CD14-positive monocyte (primary cell): ENCODE data around the gene KNDC1. TPM values are rescaled to one million over a fixed set of nuclear protein-coding genes. Genes with fewer than 3 reads are reported as not detected.

ENCODE experiments used
- DNase-seq, 3 donors: peaks; one replicate each; pipeline ENCODE4 v3.0.0-alpha.2; 2011 to 2022
- H2AFZ ChIP-seq: 2 replicates; pipeline ENCODE4 v1.6.0; 2012; ENCODE audit warnings: mild to moderate bottlenecking, low read depth, low read length, inconsistent platforms; ENCODE audit not compliant: insufficient read depth, poor library complexity, severe bottlenecking
- H3K27ac ChIP-seq, 2 donors: 1 replicate in 1 of 2; 2 replicates in 1 of 2; pipeline ENCODE4 v1.5.1; 2012 to 2013; ENCODE audit warnings: low read length in 2 of 2, control low read depth in 1 of 2, inconsistent platforms in 1 of 2, low read depth in 1 of 2, mild to moderate bottlenecking in 1 of 2
- H3K27me3 ChIP-seq, 2 donors: one replicate each; pipeline versions ENCODE4 v1.6.0 to v1.6.1; 2011 to 2013; ENCODE audit warnings: low read length in 2 of 2; ENCODE audit not compliant: control insufficient read depth in 2 of 2, insufficient read depth in 2 of 2
- H3K36me3 ChIP-seq, 2 donors: replicated peaks in 1 of 2; 1 replicate in 1 of 2; 2 replicates in 1 of 2; pipeline versions ENCODE4 v1.5.1 to v1.6.1; 2012 to 2013; ENCODE audit warnings: low read length in 2 of 2, control low read depth in 1 of 2, inconsistent platforms in 1 of 2, mild to moderate bottlenecking in 1 of 2; ENCODE audit not compliant: insufficient read depth in 2 of 2, control insufficient read depth in 1 of 2
- H3K4me1 ChIP-seq, 2 donors: 1 replicate in 1 of 2; 2 replicates in 1 of 2; pipeline versions ENCODE4 v1.5.1 to v1.6.1; 2012 to 2013; ENCODE audit warnings: low read length in 2 of 2, control low read depth in 1 of 2, inconsistent platforms in 1 of 2, mild to moderate bottlenecking in 1 of 2, moderate library complexity in 1 of 2; ENCODE audit not compliant: insufficient read depth in 2 of 2, control insufficient read depth in 1 of 2
- H3K4me2 ChIP-seq: replicated peaks from 2 replicates; pipeline ENCODE3; 2012; ENCODE audit warnings: low read length, moderate library complexity, mild to moderate bottlenecking; ENCODE audit not compliant: poor library complexity, severe bottlenecking; ENCODE audit errors: extremely low read depth
- H3K4me3 ChIP-seq, 3 experiments: fragments of 200-600 bp in 1 of 3; sonication (generic) in 1 of 3; replicated peaks in 1 of 3; 1 replicate in 2 of 3; 2 replicates in 1 of 3; pipeline ENCODE4 v1.5.1; 2011 to 2013; ENCODE audit warnings: low read length in 3 of 3, mild to moderate bottlenecking in 3 of 3, control low read depth in 2 of 3, low read depth in 2 of 3, inconsistent platforms in 1 of 3, moderate library complexity in 1 of 3
- H3K79me2 ChIP-seq: 2 replicates; pipeline ENCODE4 v1.6.0; 2012; ENCODE audit warnings: mild to moderate bottlenecking, control low read depth, inconsistent platforms, low read length, moderate library complexity; ENCODE audit not compliant: insufficient read depth
- H3K9ac ChIP-seq: 2 replicates; pipeline ENCODE4 v1.6.0; 2017; ENCODE audit warnings: low read length, mild to moderate bottlenecking; ENCODE audit not compliant: insufficient read depth, poor library complexity, severe bottlenecking
- H3K9me3 ChIP-seq, 2 donors: replicated peaks in 1 of 2; 1 replicate in 1 of 2; 2 replicates in 1 of 2; pipeline versions ENCODE4 v1.5.1 to v1.6.1; 2012 to 2013; ENCODE audit warnings: low read length in 2 of 2, control low read depth in 1 of 2; ENCODE audit not compliant: control insufficient read depth in 1 of 2, insufficient read depth in 1 of 2
- H4K20me1 ChIP-seq: 2 replicates; pipeline ENCODE4 v1.6.0; 2012; ENCODE audit warnings: mild to moderate bottlenecking, low read length, control low read depth, moderate library complexity; ENCODE audit not compliant: insufficient read depth
- H3K27ac Mint-ChIP-seq, 7 donors: one replicate each; pipeline ENCODE4 v1.8.0; 2020; ENCODE audit warnings: mild to moderate bottlenecking in 7 of 7, mixed read lengths in 7 of 7, moderate library complexity in 6 of 7, inconsistent platforms in 2 of 7
- H3K27me3 Mint-ChIP-seq, 3 donors: one replicate each; pipeline ENCODE4 v1.8.0; 2021 to 2022; ENCODE audit warnings: low read depth in 3 of 3, mild to moderate bottlenecking in 3 of 3, mixed read lengths in 3 of 3, moderate library complexity in 3 of 3, inconsistent platforms in 1 of 3
- H3K36me3 Mint-ChIP-seq, 2 donors: one replicate each; pipeline ENCODE4 v1.8.0; 2020; ENCODE audit warnings: mixed read lengths in 2 of 2, inconsistent platforms in 1 of 2, mild to moderate bottlenecking in 1 of 2
- H3K4me1 Mint-ChIP-seq: one replicate; pipeline ENCODE4 v1.8.0; 2020; ENCODE audit warnings: mild to moderate bottlenecking, mixed read lengths
- H3K4me3 Mint-ChIP-seq, 2 donors: one replicate each; pipeline ENCODE4 v1.8.0; 2020; ENCODE audit warnings: mild to moderate bottlenecking in 2 of 2, mixed read lengths in 2 of 2, moderate library complexity in 1 of 2
- H3K9me3 Mint-ChIP-seq, 7 donors: one replicate each; pipeline ENCODE4 v1.8.0; 2020 to 2022; ENCODE audit warnings: mixed read lengths in 7 of 7, mild to moderate bottlenecking in 6 of 7, moderate library complexity in 6 of 7, inconsistent platforms in 2 of 7
- CTCF ChIP-seq: fragments of 200-600 bp; IDR thresholded peaks from one replicate; pipeline ENCODE4 v1.8.0; 2022; ENCODE audit warnings: antibody characterized with exemption, mild to moderate bottlenecking
- WGBS: methylation state at CpG from one replicate; pipeline ENCODE4 v1.1.5; 2013; ENCODE audit warnings: missing lambda C conversion rate; ENCODE audit not compliant: insufficient coverage; 5-methylcytosine and 5-hydroxymethylcytosine counted together
- intact Hi-C, 2 donors: fragments of 100-400 bp; cut with micrococcal nuclease; formaldehyde crosslinking; loops; one replicate each; pipeline versions ENCODE4 v1.15.0 to v1.15.1; 2023
- polyA plus RNA-seq, 3 donors: library from polyadenylated mRNA; depleted of rRNA in 1 of 3; unstranded in 2 of 3; stranded (reverse) in 1 of 3; fragments of 300-500 nt in 2 of 3; fragments of >200 nt in 1 of 3; fragmentation: Illumina TruSeq in 2 of 3; gene quantifications; 1 replicate in 2 of 3; 2 replicates in 1 of 3; pipeline ENCODE4 v1.2.3, GENCODE V29; 2012 to 2021

Gene KNDC1
- polyA plus RNA-seq, 3 donors, result 0.22 to 0.80 TPM; not detected in 1

- 2% methylated on average over 40 of the region's 48 CpGs for whole genome bisulfite sequencing
- H3K36me3 Mint-ChIP-seq, result peaks cover 9 to 20% of the 10 kb centered on the region in 2 donors
- peak; percentile 61 to 71 (median 66) for DNase-seq
Observed at GRCh38 chr10:133235265-133235855, 75.3 kb downstream of the KNDC1 start.

GRCh38 chr10:133235932-133236331 lies 75.9 kb downstream of the KNDC1 start:
- Mint-ChIP-seq H3K9me3 (peaks cover 2 to 16% (median 12%) of the 10 kb centered on the region in 7 donors), H3K4me3 (peak overlapping the region; percentile 76 to 81), H3K27ac (peak overlapping the region; percentile 88 to 97 (median 94)), H3K36me3 (peaks cover 9 to 20% of the 10 kb centered on the region in 2 donors), H3K27me3 (peaks cover 44 to 78% (median 58%) of the 10 kb centered on the region in 3 donors), H3K4me1 (peaks cover 28% of the 10 kb centered on the region)
- H3K27ac ChIP-seq, result peak overlapping the region; percentile 89 to 92
- H3K9ac ChIP-seq, result peak overlapping the region; percentile 87
- peak overlapping the region; percentile 74 for H3K4me2 ChIP-seq
- H3K4me1 ChIP-seq, result peaks cover 51 to 66% of the 10 kb centered on the region in 2 donors
- peak overlapping the region; percentile 74 for H2AFZ ChIP-seq
- no peaks in the 10 kb centered on the region for H3K36me3 ChIP-seq
- intact Hi-C loops, result loop anchor here (2.0 to 10.0 kb wide), 3 partner anchors 21 to 91 kb away; no protein-coding TSS in a partner anchor
- TF ChIP-seq CTCF, result no peak
- no peaks in the 10 kb centered on the region for H3K79me2 ChIP-seq
- H3K27me3 ChIP-seq, result peaks cover 6 to 55% of the 10 kb centered on the region in 2 donors
- H4K20me1 ChIP-seq, result no peaks in the 10 kb centered on the region
- H3K9me3 ChIP-seq, result peaks cover 0 to 3% of the 10 kb centered on the region in 2 donors
- peak; percentile 61 to 78 (median 75) for DNase-seq
- 0% methylated on average over 15 of the region's 18 CpGs for WGBS
- H3K4me3 ChIP-seq, result peak overlapping the region; percentile 40 to 76 (median 55)

More at GRCh38 chr10:133235265-133235855, 75.3 kb downstream of the KNDC1 start:
- H3K4me1 Mint-ChIP-seq, result peaks cover 24% of the 10 kb centered on the region
- peaks cover 6 to 54% of the 10 kb centered on the region in 2 donors for H3K27me3 ChIP-seq
- peak overlapping the region; percentile 74 for H2AFZ ChIP-seq
- intact Hi-C loops, result loop anchor here in 1 of 2 donors (10.0 kb wide), 1 partner anchor 91 kb away; no protein-coding TSS in a partner anchor
- H3K4me3 Mint-ChIP-seq, result peak overlapping the region; percentile 76 to 86
- H3K4me1 ChIP-seq, result peaks cover 47 to 66% of the 10 kb centered on the region in 2 donors
- H3K36me3 ChIP-seq, result no peaks in the 10 kb centered on the region
- H3K4me3 ChIP-seq, result peak overlapping the region; percentile 40 to 76 (median 55)
- H4K20me1 ChIP-seq, result no peaks in the 10 kb centered on the region
- H3K79me2 ChIP-seq, result no peaks in the 10 kb centered on the region
- H3K9ac ChIP-seq, result peak overlapping the region; percentile 87
- H3K9me3 ChIP-seq, result peaks cover 0 to 3% of the 10 kb centered on the region in 2 donors
- H3K9me3 Mint-ChIP-seq, result peaks cover 2 to 17% (median 12%) of the 10 kb centered on the region in 7 donors
- H3K27me3 Mint-ChIP-seq, result peaks cover 40 to 75% (median 55%) of the 10 kb centered on the region in 3 donors
- no peak for TF ChIP-seq CTCF
- H3K4me2 ChIP-seq, result peak overlapping the region; percentile 74
- H3K27ac Mint-ChIP-seq, result peak overlapping the region; percentile 89 to 97 (median 96)
- H3K27ac ChIP-seq, result peak overlapping the region; percentile 89 to 92
